RWPE1 (cell line): ENCODE results near the gene MUC5B.

ENCODE experiments used
- CTCF ChIA-PET: fragments of 350-600 bp; sonication (Branson Sonifier 250); formaldehyde crosslinking; extraction: SDS; loops from one replicate; lab custom pipeline; 2021; lab: Yijun Ruan, JAX
- POLR2A ChIA-PET: fragments of 400-600 bp; formaldehyde crosslinking; extraction: SDS; loops from one replicate; lab custom pipeline; 2020; ENCODE audit warnings: antibody characterized with exemption; ENCODE audit not compliant: low non-redundant PET; lab: Yijun Ruan, JAX
- DNase-seq: peaks from one replicate; pipeline ENCODE4 v3.0.0; 2012; ENCODE audit warnings: low spot score
- H3K27ac ChIP-seq: fragments of 450-650 bp; 2 replicates; pipeline ENCODE4 v1.5.1; 2017
- TF ChIP-seq, protein P1 (sequence below): fragments of 450-650 bp; conservative IDR thresholded peaks from 2 replicates; pipeline ENCODE4 v1.5.1; 2017; ENCODE audit warnings: low read depth, mild to moderate bottlenecking

Gene MUC5B

DNA sequence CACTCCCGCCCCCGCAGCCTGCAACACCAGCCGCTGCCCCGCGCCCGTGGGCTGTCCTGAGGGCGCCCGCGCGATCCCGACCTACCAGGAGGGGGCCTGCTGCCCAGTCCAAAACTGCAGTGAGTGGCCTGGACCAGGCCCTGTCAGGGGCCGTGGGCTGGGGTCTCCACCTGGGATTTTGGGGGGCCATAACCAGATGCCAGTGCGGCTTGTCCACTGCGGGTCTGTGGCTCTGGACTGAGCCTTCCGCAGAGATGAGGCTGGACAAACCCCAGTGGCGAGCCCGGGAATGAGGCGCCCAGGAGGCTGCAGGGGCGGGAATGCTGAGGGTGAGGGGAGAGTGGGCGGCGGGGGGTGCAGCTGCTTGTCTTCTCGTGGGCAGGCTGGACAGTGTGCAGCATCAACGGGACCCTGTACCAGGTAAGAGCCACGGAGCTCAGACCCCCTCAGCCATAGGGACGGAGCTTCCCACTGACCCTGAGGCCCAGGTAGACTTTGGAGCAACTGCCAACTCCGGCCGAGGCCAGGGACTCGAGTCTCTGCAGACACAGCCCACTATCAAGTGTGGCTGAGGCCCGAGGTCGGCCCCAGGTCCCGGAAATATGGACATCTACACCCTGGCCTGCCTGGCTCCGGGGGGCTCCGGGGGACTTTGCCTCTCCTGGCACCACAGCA lies 24.8 kb upstream of the MUC5B start:
- no peak overlapping the region for H3K27ac ChIP-seq
- CTCF ChIA-PET, result interaction anchor here (0.7 kb wide), 1 partner anchor 310 kb away, joined by 3 read pairs; no protein-coding TSS in a partner anchor
- TF ChIP-seq, protein P1, sequence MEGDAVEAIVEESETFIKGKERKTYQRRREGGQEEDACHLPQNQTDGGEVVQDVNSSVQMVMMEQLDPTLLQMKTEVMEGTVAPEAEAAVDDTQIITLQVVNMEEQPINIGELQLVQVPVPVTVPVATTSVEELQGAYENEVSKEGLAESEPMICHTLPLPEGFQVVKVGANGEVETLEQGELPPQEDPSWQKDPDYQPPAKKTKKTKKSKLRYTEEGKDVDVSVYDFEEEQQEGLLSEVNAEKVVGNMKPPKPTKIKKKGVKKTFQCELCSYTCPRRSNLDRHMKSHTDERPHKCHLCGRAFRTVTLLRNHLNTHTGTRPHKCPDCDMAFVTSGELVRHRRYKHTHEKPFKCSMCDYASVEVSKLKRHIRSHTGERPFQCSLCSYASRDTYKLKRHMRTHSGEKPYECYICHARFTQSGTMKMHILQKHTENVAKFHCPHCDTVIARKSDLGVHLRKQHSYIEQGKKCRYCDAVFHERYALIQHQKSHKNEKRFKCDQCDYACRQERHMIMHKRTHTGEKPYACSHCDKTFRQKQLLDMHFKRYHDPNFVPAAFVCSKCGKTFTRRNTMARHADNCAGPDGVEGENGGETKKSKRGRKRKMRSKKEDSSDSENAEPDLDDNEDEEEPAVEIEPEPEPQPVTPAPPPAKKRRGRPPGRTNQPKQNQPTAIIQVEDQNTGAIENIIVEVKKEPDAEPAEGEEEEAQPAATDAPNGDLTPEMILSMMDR, result no peak
- POLR2A ChIA-PET, result no interaction called here
- DNase-seq, result no peak

DNA sequence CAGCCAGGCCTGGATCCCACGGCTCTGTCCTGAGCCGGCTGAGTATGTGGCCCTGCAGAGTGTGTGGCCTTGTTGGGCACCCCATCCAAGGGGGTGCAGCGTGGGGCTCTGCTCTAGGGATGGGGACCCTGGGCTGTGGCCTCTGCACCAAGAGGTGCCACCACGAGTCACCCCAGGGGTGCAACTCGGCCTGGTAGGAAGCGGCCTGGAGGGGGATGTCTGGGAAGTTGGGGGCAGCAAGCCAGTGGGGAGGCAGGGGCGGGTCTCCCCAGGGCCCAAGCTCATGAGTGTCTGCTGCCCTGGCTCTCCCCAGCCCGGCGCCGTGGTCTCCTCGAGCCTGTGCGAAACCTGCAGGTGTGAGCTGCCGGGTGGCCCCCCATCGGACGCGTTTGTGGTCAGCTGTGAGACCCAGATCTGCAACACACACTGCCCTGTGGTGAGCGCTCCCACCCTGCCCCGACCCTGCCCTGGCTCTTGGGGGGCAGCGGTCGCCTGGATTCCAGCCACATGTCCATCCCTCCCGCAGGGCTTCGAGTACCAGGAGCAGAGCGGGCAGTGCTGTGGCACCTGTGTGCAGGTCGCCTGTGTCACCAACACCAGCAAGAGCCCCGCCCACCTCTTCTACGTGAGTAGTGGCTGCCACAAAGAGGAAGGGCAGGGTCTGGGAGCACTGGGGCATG lies 24.2 kb upstream of the MUC5B start:
- POLR2A ChIA-PET, result no interaction called here
- TF ChIP-seq, protein P1, result no peak
- no peak overlapping the region for H3K27ac ChIP-seq
- CTCF ChIA-PET, result no interaction called here
- no peak for DNase-seq

DNA sequence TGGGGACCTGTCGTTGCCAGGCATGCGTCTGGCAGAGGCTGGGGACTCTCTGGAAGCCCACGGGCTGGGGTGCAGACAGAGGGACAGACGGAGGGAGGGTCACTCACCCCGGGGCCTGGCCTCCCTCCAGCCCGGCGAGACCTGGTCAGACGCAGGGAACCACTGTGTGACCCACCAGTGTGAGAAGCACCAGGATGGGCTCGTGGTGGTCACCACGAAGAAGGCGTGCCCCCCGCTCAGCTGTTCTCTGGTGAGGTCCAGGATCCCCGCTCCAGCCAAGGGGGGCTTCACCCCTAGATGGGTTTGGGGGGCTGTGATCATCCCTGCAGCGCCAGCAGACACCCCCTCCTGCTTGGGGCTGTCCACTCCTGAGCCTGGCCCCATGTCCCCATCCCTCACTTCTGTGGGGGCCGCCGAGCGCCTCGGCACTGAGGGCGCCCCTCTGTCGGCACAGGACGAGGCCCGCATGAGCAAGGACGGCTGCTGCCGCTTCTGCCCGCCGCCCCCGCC lies 23.6 kb upstream of the MUC5B start:
- DNase-seq, result no peak
- ChIA-PET POLR2A (no interaction called here), CTCF (interaction anchor here (0.6 kb wide), 1 partner anchor 189 kb away, joined by 3 read pairs; no protein-coding TSS in a partner anchor)
- no peak overlapping the region for H3K27ac ChIP-seq
- TF ChIP-seq, protein P1, result no peak

DNA sequence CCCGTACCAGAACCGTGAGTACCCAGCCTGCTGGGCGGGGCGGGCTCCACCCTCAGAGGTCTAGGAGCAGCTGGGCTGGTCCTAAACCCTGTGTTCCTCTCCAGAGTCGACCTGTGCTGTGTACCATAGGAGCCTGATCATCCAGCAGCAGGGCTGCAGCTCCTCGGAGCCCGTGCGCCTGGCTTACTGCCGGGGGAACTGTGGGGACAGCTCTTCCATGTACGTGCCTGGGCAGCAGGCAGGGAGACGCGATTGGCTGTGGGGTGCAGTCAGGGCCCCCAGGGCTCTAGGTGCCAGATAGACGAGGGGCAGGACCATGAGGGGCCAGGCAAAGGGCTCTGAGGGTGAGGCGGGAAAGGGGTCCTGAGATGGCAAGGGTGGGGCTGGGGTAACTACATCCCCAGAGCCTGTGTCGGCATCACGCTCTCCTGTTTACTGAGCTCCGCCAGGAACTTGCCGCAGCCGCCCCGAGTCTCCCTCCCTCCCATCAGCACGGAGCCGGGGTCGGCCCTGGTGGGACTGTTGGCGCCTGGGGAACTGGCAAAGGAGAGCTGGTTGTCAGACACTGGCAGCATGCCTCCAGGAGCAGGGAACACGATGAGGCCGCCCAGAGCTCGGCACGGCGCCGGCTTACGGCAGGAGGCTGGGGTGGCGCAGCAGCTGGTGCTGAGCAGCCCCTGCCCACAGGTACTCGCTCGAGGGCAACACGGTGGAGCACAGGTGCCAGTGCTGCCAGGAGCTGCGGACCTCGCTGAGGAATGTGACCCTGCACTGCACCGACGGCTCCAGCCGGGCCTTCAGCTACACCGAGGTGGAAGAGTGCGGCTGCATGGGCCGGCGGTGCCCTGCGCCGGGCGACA lies 22.9 kb upstream of the MUC5B start:
- POLR2A ChIA-PET, result no interaction called here
- no peak overlapping the region for H3K27ac ChIP-seq
- CTCF ChIA-PET, result interaction anchor here (0.5 to 0.9 kb wide), 4 partner anchors 62 to 1078 kb away, joined by 3 to 4 read pairs (median 3); no protein-coding TSS in a partner anchor
- TF ChIP-seq, protein P1, result no peak
- DNase-seq, result no peak

DNA sequence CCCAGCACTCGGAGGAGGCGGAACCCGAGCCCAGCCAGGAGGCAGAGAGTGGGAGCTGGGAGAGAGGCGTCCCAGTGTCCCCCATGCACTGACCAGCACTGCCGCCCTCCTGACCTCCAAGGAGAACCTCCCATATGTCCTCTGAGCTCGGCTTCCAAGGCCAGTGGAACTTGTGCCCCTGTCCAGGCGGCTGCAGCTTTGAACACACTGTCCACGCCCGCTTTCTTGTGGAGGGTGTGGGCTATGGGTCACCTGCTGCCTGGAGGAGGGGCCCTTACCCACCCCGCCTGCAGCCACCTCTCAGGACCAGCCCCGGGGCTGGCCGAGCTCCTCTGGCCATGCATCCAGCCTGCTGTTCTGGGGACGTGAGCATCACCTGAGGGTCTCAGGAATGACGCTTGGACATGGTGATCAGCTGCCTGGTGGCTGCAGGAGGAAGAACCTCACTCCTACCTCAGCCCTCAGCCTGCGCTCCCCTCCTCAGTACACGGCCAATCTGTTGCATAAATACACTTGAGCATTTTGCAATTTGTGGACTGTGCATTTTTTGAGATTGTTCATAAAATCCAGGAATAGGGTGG lies 22.2 kb upstream of the MUC5B start:
- POLR2A ChIA-PET, result no interaction called here
- TF ChIP-seq, protein P1, result no peak
- no peak overlapping the region for H3K27ac ChIP-seq
- CTCF ChIA-PET, result interaction anchor here (0.5 to 0.9 kb wide), 3 partner anchors 63 to 1077 kb away, joined by 3 to 4 read pairs (median 3); no protein-coding TSS in a partner anchor
- no peak for DNase-seq
